Measurements from ENCODE around the gene ZSCAN10. TPM values are rescaled to one million over a fixed set of nuclear protein-coding genes. Genes with fewer than 3 reads are reported as not detected.

Gene ZSCAN10
- total RNA-seq, 1 donor from 2014 or later, result 0.34 TPM

- H3K4me3 Mint-ChIP-seq (ENCODE audit: low read depth), result peak overlapping the region; percentile 89
- H3K27me3 Mint-ChIP-seq, result peaks cover 3% of the 10 kb centered on the region
- peaks cover 3% of the 10 kb centered on the region for H3K36me3 Mint-ChIP-seq (ENCODE audit: insufficient read depth)
- no peaks in the 10 kb centered on the region for H3K9me3 Mint-ChIP-seq (ENCODE audit: low read depth)
- DNase-seq (ENCODE audit: low spot score, unreplicated experiment), result no peak
- H3K27ac Mint-ChIP-seq, result peak overlapping the region; percentile 45
- peaks cover 19% of the 10 kb centered on the region for H3K4me1 Mint-ChIP-seq (ENCODE audit: low read depth)
- TF ChIP-seq, protein P1, sequence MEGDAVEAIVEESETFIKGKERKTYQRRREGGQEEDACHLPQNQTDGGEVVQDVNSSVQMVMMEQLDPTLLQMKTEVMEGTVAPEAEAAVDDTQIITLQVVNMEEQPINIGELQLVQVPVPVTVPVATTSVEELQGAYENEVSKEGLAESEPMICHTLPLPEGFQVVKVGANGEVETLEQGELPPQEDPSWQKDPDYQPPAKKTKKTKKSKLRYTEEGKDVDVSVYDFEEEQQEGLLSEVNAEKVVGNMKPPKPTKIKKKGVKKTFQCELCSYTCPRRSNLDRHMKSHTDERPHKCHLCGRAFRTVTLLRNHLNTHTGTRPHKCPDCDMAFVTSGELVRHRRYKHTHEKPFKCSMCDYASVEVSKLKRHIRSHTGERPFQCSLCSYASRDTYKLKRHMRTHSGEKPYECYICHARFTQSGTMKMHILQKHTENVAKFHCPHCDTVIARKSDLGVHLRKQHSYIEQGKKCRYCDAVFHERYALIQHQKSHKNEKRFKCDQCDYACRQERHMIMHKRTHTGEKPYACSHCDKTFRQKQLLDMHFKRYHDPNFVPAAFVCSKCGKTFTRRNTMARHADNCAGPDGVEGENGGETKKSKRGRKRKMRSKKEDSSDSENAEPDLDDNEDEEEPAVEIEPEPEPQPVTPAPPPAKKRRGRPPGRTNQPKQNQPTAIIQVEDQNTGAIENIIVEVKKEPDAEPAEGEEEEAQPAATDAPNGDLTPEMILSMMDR (IDR thresholded peaks at IDR 0.05; ENCODE audit: unreplicated experiment), result no peak
These were observed 14.8 kb upstream of the ZSCAN10 start for GRCh38 chr16:3113765-3114479.

DNA sequence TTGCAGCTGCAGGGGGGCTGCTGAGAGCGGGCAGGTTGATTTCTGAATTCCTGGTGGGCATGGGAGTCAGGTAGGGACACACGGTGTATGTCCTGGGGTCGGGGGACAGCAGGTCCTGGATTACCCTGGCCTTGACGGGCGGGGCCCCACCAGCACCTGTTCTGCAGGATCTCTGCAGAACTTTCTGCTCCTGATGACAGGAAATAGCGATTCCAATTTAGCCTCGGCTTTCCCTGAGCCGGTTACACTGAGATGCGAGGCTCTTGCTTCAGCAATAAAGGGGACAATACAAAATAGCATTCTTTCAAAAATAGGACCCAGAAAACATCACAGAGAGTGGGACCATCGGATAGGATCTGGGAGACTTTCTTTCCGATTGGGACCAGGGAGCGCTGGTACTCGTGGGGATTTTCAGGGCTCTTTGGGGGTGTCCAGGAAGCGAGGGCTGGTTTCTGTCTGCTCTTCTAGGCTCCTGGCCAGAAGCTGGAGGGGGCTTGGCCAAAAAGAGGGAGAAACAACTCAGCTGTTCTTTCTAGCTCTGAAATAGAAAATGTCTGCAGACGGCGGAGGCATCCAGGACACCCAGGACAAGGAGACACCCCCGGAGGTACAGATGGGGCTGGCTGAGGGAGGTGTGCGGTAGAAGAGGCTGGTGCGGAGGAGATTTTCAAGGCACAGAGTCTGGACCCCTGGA lies 13.9 kb upstream of the ZSCAN10 start:
- TF ChIP-seq, protein P1 (IDR thresholded peaks at IDR 0.05; ENCODE audit: unreplicated experiment), result no peak
- H3K27ac Mint-ChIP-seq, result peak overlapping the region; percentile 67
- peaks cover 3% of the 10 kb centered on the region for H3K27me3 Mint-ChIP-seq
- peak overlapping the region; percentile 89 for H3K4me3 Mint-ChIP-seq (ENCODE audit: low read depth)
- peaks cover 2% of the 10 kb centered on the region for H3K36me3 Mint-ChIP-seq (ENCODE audit: insufficient read depth)
- H3K4me1 Mint-ChIP-seq (ENCODE audit: low read depth), result peaks cover 19% of the 10 kb centered on the region
- no peaks in the 10 kb centered on the region for H3K9me3 Mint-ChIP-seq (ENCODE audit: low read depth)
- DNase-seq (ENCODE audit: low spot score, unreplicated experiment), result no peak

- Mint-ChIP-seq H3K4me3 (ENCODE audit: low read depth) (peak within 1 kb of the TSS; percentile 89), H3K4me1 (ENCODE audit: low read depth) (peaks cover 20% of the 10 kb centered on the region), H3K27ac (peak within 1 kb of the TSS; percentile 86), H3K9me3 (ENCODE audit: low read depth) (no peaks in the 10 kb centered on the region), H3K36me3 (ENCODE audit: insufficient read depth) (peaks cover 2% of the 10 kb centered on the region), H3K27me3 (peaks cover 3% of the 10 kb centered on the region)
- peak; percentile 67 for DNase-seq (ENCODE audit: low spot score, unreplicated experiment)
- TF ChIP-seq, protein P1 (IDR thresholded peaks at IDR 0.05; ENCODE audit: unreplicated experiment), result no peak
These were observed 13.2 kb upstream of the ZSCAN10 start, which contains the start of gene ZNF205 for GRCh38 chr16:3112058-3112880. Gene ZNF205 (plus strand): TSS chr16:3112586. CDS start chr16:3113431, 845 bp downstream.

GRCh38 chr16:3106205-3106928 lies 7.3 kb upstream of the ZSCAN10 start:
- Mint-ChIP-seq H3K4me1 (ENCODE audit: low read depth) (peaks cover 4% of the 10 kb centered on the region), H3K27me3 (peaks cover 14% of the 10 kb centered on the region), H3K27ac (peak overlapping the region; percentile 95), H3K36me3 (ENCODE audit: insufficient read depth) (no peaks in the 10 kb centered on the region), H3K4me3 (ENCODE audit: low read depth) (peak overlapping the region; percentile 80), H3K9me3 (ENCODE audit: low read depth) (no peaks in the 10 kb centered on the region)
- peak; percentile 92 for DNase-seq (ENCODE audit: low spot score, unreplicated experiment)
- TF ChIP-seq, protein P1 (IDR thresholded peaks at IDR 0.05; ENCODE audit: unreplicated experiment), result no peak
